H1 (cell line): ENCODE results near the gene MMP24OS. TPM values are rescaled to one million over a fixed set of nuclear protein-coding genes. Genes with fewer than 3 reads are reported as not detected.

ENCODE experiments used
- BRCA1 ChIP-seq: IDR thresholded peaks from 2 replicates; pipeline ENCODE4 v1.6.1; 2012; ENCODE audit warnings: low read depth, low read length, improper control_type of control experiment
- FOSL1 ChIP-seq: IDR thresholded peaks from 2 replicates; pipeline ENCODE4 v1.6.1; 2011; ENCODE audit warnings: mild to moderate bottlenecking, low read depth, low read length, moderate library complexity; ENCODE audit not compliant: insufficient read depth
- KDM1A ChIP-seq: fragments of 200-600, 300-600 bp; sonication (generic); IDR thresholded peaks from 2 replicates; pipeline ENCODE4 v1.7.1; 2016; ENCODE audit warnings: mild to moderate bottlenecking, low read length, borderline replicate concordance
- KDM4A ChIP-seq: IDR thresholded peaks from one replicate; pipeline ENCODE4 v1.7.1; 2012; ENCODE audit warnings: low read depth, mild to moderate bottlenecking, moderate library complexity, low read length, inconsistent platforms; ENCODE audit not compliant: severe bottlenecking
- MAFK ChIP-seq: IDR thresholded peaks from 2 replicates; pipeline ENCODE4 v1.6.1; 2012; ENCODE audit warnings: low read depth, mild to moderate bottlenecking, improper control_type of control experiment, low read length
- MAX ChIP-seq: IDR thresholded peaks from 2 replicates; pipeline ENCODE4 v1.6.1; 2012; ENCODE audit warnings: inconsistent platforms
- RBBP5 ChIP-seq: IDR thresholded peaks from 2 replicates; pipeline ENCODE4 v1.7.1; 2012; ENCODE audit warnings: low read depth, mild to moderate bottlenecking, inconsistent platforms, low read length, moderate library complexity, borderline replicate concordance
- RNF2 ChIP-seq: fragments of 200-900, 300-1000 bp; sonication (generic); IDR thresholded peaks from 2 replicates; pipeline ENCODE4 v1.7.1; 2016; ENCODE audit warnings: borderline replicate concordance, low read depth, mild to moderate bottlenecking, antibody characterized with exemption, low read length; ENCODE audit not compliant: poor library complexity, severe bottlenecking; ENCODE audit errors: missing control alignments
- TBP ChIP-seq: IDR thresholded peaks from 2 replicates; pipeline ENCODE4 v1.6.1; 2011; ENCODE audit warnings: low read depth, low read length, improper control_type of control experiment
- TEAD4 ChIP-seq: IDR thresholded peaks from 2 replicates; pipeline ENCODE4 v1.6.1; 2012; ENCODE audit warnings: low read depth, low read length, inconsistent platforms, mixed read lengths
- polyA plus RNA-seq, 7 experiments: library from polyadenylated mRNA; depleted of rRNA in 3 of 7; stranded (reverse) in 5 of 7; unstranded in 2 of 7; fragments of >200 nt in 5 of 7; fragments of 200-250 nt in 2 of 7; gene quantifications; 1 replicate in 5 of 7; 2 replicates in 1 of 7; 4 replicates in 1 of 7; pipeline versions ENCODE4 v1.2.1 to v1.2.3, GENCODE V29; 2011 to 2013; ENCODE audit warnings: missing spikeins in 2 of 7, mixed read lengths in 2 of 7
- total RNA-seq: library from RNA; stranded (reverse); fragmentation: NEBNext Ultra II Directional; extraction: Animal tissue kit (Norgen Biotek cat#: 25700); gene quantifications from 2 replicates; pipeline ENCODE4 v1.2.1, GENCODE V29; 2021

MMP24OS gene
- total and polyA plus RNA-seq, 2 of the 8 experiments (the other 6 are each of a cell fraction or from before 2014, with no cell fraction given): 19.0 to 21.3 TPM

DNA sequence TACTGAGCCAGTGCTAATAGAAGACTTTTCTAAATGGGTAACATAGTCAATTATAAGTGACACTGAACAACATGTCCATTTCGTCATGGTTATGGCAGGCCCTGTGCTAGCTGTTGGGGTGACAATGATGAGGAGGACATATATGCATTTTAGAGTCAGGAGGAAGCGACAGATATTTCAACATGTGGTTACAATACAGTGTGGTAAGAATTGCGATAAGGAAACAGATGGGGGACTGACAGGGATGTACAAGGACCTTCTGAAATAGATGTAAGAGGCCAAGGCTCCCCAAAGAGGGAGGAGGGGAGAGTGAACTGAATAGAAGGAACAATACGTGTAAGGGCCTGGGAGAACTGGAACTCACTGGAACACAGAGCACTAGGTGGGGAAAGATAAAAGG is 39.8 kb downstream of the MMP24OS start (continued):
- no peak for TF ChIP-seq FOSL1
- TF ChIP-seq KDM1A: no peak
- TF ChIP-seq TBP: no peak
- TF ChIP-seq RBBP5: no peak
- TF ChIP-seq BRCA1: no peak
- no peak for TF ChIP-seq RNF2
- TF ChIP-seq MAX: no peak
- no peak for TF ChIP-seq MAFK
- TF ChIP-seq TEAD4: no peak
- no peak for TF ChIP-seq KDM4A
